NCI-H526 treated with DMSO at 0.1 percent for 48 hours (cell line): Measurements from ENCODE around the gene TRIP6.

Source experiments
- DNase-seq: peaks from one replicate; lab custom pipeline; 2025; lab: John Stamatoyannopoulos, UW

The TRIP6 gene

DNA sequence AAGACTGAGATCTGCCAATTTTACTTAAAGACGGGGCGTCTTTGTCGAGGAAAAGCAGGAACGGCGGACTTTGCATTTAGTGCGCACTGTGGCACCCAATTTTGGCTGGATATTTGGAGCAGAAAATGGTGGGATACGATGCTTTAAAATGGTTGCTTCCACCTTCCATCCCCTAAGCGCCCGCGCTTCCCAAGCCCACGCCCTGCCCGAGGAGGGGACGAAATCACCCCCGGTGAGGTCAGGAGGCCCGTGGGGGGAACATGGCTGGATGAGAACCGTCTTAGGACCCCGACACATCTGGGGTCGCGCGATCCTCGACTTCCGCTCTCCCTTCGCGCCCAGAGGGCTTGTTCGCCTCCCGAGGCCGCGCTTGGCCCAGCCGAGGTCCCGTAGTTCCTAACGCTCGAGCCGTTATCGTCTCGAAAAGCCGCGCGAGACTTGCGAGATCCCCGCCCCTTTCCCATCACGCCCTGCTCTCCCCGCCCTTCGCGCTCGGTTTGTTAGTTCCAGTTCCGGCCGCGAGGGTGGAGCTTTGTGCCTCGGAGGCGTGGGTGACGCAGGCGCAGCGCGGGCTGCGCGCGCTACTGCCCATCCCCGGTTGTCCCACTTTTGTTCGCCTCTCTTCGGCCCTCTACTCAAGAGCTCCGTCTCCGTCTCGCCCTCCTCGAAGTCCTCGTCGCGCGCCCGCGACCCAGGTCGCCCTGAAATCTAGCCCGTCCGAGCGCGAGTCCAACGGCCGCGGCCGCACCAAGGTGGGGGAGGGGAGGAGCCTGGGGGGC lies 7.6 kb downstream of the TRIP6 start, which contains the start of gene SRRT:
Gene SRRT, plus strand, starts transcription at position 527 of the 779 bp plus-strand sequence. CDS start 488 bp downstream, outside the sequence.
- peak; percentile 96 for DNase-seq

DNA sequence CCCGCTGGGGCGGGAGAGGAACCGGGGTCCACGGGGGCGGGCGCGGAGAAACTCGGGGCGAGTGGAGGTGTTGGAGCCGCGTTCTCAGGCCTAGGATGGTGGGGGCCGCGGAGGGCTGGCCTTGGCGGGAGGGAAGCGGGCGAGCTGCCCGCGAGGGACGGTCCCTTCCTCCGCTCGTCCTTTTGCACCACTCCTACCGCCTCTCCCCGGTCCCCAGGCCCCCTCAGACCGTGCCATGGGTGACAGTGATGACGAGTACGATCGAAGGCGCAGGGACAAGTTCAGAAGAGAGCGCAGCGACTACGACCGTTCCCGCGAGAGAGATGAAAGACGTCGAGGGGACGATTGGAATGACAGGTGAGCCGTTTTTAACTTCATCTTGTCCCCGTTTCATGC lies 8.2 kb downstream of the TRIP6 start:
- no peak for DNase-seq

DNA sequence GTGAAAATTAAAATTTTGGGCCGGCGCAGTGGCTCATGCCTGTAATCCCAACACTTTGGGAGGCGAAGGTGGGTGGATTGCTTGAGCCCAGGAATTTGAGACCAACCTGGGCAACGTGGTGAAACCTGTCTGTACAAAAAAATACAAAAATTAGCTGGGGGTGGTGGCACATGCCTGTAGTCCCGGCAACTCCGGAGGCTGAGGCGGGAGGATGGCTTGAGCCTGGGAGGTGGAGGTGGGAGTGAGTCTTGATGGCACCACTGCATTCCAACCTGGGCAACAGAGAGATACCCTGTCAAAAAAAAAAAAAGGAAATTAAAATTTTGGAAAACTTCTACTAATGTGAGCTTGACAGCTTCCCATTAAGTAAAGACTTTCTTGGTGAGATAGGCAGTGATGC lies 10.8 kb downstream of the TRIP6 start:
- no peak for DNase-seq

DNA sequence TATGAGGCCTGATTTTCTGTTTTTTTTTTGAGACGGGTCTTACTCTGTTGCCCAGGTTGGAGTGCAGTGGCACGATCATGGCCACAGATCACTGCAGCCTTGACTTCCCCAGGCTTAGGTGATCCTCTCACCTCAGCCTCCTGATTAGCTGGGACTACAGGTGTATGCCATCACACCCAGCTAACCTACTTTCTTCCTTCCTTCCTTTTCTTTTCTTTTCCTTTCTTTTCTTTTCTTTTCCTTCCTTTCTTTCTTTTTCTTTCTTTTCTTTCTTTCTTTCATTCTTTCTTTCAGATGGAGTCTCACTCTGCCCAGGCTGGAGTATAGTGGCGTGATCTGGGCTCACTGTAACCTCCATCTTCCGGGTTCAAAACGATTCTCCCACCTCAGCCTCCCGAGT lies 11.5 kb downstream of the TRIP6 start:
- no peak for DNase-seq

DNA sequence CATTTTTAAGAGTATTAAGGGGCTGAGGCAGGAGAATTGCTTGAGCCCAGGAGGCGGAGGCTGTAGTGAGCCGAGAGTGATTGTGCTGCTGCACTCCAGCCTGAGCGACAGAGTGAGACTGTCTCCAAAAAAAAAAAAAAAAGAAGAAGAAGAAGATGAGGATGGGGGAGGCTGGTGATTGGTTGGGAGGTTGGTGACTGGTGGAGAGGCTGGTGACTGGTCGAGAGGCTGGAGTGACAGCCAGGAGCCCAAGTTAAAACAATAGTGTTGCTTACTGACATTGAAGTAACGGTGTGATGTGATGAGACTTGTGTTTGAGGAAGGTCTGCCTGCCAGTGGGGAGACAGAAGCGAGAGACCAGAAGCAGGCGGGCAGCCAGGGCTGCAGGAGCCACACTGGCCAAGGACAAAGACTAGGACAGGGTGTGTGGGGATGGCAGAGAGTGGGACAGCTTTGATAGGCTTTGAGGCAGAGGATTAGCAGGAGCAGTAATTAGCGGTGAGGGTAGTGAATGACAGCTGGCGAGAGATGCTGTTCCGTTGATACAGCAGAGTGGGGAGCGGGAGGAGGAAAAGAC lies 12.6 kb downstream of the TRIP6 start:
- DNase-seq: no peak

DNA sequence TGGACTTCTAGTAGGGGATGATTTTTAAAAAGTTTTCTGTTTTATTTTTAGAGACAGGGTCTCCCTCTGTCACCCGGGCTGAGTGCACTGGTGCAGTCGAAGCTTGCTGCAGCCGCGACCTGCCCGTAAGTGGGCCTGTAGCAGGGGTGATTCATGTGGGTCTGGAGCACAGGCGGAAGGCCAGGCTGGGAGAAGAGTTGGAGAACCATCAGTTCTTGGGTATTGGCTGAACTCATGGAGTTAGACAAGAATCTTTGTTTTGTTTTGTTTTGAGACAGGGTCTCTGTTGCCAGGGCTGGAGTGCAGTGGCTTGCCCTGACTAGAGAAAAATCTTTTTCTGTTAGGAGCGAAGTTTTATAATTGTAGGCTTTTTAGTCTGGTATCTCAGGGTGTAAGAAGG lies 13.5 kb downstream of the TRIP6 start:
- no peak for DNase-seq

DNA sequence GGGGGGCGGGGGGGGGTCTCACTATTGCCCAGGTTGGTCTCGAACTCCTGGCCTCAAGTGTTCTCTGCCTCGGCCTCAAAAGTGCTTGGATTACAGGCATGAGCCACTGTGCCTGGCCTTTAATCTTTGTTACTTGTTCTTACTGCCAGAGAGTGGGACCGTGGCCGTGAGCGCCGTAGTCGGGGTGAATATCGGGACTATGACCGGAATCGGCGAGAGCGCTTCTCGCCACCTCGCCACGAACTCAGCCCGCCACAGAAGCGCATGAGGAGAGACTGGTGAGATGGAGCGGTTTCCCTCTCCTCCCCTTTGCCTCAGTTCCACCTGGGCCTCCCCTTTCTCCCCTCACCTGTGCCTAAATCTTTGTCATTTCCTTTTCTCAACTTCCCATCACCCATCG lies 13.9 kb downstream of the TRIP6 start:
- DNase-seq: no peak

DNA sequence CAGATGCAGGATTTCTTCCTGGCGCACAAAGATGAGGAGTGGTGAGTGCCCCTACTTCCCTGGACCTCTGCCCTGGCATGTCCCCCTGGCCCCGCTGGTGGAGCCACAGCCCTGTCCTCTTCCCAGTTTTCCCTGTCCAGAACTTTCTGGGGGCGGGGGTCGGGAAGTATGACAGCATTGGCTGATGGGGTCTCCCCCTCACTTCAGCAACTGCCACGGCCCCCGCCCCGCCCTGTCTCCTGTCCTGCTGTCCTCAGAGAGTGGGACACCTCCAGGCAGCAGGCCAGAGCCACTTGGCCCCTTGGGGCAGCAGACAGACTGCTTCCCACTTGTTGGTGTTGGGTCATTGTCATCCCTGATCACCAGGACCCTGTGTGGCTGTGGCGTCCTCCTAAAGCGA lies 15.0 kb downstream of the TRIP6 start:
- DNase-seq: no peak

DNA sequence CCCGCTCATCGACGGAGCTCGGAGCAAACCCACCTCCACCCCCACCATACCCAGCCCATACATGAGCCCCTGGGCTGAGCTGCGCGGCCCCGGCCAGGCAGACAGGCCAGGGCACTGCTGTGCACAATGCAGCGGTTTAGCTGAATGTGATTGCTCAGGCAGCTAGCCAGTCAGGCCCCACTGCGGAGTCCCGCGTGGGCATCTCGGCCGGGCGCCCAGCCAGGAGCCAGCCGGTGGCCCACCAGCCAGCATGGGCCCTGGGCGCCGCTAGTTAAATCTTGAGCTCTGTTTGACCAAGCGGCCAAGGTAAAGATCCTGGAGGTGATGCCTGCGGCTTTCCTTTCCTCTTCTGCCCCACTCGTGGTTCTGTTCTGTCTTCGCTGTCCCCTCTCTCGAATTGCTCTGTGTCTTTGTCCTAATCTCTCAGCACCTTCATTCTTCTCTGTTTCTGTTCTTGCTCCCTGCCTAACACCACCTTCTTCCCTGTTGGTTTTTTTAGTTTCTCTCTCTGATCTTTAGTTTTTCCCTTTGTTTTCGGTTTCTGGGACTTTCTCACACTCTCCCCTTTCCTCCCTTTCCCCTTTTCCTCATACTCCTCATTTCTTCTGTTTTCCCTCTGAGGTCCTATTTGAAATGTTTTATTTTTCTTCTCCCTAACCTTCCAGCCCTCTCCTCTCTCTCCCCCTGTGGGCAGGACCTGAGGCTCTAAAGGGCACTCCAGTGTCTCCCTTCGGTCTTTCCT lies 15.8 kb downstream of the TRIP6 start:
- DNase-seq: no peak

DNA sequence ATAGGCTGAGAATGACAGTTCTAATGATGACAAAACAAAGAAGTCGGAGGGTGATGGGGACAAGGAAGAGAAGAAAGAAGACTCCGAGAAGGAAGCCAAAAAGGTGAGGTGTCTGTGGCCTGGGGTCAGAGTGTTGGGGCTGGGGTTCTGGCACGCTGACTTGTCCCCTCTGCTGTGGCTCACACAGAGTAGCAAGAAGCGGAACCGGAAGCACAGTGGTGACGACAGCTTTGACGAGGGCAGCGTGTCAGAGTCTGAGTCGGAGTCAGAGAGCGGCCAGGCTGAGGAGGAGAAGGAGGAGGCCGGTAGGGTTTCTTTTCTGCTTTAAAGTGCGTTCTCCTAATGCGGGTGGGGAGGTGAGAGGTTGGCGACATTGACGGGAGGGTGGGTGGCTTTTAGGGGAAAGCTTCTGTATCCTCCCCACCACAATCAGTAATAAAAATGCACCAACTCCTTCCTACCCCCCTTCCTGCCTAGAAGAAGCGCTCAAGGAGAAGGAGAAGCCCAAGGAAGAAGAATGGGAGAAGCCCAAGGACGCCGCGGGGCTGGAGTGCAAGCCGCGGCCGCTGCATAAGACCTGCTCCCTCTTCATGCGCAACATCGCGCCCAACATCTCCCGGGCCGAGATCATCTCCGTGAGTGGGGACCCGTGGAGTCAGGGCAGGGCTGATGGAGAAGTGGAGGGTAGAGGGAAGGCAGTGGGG lies 17.7 kb downstream of the TRIP6 start:
- DNase-seq: no peak

DNA sequence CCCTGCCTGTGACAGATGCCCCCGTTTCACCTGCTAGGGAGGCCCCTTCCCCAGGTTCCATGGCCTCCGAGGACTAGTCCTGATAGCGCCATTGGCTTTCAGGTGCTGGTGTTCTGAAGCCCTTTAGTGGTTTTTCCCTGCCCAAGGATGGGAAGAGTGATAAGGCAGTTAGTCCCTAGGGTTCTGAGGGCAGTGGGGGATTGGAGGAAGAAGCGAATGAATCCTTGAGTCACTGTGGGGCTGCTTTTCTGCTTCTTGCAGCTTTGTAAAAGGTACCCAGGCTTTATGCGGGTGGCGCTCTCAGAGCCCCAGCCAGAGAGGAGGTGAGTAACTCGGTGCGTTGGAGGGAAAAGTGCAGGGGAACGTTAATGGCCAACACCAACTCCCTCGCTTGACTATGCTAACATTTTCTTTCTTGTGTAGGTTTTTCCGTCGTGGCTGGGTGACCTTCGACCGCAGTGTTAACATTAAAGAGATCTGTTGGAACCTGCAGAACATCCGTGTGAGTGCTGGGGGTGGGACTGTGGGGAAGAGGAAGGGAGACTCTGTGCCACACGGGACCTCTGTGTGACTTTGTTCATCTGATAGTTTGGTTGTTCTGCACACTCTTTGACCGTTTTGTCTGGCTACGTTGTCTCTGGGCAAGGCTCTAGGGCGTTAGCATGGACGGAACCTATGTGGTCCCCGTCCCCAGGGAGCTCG lies 18.4 kb downstream of the TRIP6 start:
- no peak for DNase-seq

DNA sequence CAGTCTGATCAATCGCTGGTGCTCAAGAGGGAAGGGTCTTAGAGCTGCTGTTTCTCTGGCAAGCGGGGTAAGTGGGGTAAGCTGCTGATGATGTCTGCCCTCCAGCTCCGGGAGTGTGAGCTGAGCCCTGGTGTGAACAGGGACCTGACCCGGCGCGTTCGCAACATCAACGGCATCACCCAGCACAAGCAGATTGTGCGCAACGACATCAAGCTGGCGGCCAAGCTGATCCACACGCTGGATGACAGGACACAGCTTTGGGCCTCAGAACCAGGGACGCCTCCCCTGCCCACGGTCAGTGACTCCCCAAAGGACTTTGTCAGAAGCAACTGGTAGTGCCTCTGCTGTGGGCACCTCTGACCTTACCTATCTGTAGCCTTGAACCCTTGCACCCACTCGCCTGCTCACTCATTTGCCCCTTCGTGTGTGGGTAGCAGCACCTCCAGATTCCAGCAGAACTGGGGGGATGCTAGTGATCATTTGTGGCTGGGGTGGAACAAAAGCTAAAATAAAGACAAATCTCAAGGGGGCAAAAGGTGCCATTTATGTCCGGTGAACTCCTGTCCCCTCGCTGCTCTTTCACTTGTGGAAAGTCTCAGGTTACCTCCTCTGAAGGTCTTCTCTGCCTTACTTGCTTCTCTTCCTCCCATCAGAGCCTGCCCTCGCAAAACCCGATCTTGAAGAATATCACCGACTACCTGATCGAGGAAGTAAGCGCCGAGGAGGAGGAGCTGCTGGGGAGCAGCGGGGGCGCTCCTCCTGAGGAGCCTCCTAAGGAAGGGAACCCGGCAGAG lies 19.2 kb downstream of the TRIP6 start:
- DNase-seq: no peak

DNA sequence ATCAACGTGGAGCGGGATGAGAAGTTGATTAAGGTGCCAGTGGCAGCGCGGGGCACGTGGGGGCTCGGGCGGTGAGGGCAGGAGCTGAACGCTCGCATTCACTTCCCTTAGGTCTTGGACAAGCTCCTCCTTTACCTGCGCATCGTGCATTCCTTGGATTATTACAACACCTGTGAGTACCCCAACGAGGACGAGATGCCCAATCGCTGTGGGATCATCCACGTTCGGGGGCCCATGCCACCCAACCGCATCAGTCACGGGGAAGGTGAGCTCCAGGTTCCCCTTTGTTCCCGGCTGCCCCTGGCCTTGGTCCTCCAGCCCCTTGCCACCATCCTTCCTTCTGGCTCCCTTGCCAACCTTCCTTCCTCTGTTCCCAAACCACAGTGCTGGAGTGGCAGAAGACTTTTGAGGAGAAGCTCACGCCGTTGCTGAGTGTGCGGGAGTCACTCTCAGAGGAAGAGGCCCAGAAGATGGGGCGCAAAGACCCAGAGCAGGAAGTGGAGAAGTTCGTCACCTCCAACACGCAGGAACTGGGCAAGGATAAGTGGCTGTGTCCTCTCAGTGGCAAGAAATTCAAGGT lies 19.8 kb downstream of the TRIP6 start:
- DNase-seq: no peak

DNA sequence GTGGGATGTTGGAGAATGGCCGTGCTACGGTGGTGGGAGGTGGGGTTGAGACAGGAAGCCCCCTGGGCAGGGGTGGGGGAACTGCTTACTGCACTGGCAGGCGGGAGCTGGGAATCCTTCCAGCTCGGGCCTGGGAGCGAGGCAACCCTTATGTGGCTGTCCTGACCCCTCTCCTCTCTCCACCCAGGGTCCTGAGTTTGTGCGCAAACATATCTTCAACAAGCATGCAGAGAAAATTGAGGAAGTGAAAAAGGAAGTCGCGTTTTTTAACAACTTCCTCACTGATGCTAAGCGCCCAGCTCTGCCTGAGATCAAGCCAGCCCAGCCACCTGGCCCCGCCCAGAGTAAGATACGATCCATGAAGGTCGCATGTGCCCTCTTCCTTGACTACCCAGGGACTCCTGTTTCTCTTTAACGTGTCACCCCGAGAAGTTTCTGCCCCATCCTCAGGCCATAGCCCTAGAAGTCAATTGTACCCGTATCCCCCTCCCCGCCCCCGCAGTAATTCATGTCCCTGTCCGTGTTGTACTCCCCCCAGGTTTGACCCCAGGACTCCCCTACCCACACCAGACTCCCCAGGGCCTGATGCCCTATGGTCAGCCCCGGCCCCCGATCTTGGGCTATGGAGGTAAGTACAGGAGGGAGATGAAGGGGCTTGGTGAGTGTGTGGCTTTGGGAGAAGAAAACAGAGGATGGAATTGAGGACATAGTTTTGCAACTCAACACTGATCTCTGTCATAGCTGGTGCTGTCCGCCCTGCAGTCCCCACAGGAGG lies 20.5 kb downstream of the TRIP6 start:
- DNase-seq: no peak

DNA sequence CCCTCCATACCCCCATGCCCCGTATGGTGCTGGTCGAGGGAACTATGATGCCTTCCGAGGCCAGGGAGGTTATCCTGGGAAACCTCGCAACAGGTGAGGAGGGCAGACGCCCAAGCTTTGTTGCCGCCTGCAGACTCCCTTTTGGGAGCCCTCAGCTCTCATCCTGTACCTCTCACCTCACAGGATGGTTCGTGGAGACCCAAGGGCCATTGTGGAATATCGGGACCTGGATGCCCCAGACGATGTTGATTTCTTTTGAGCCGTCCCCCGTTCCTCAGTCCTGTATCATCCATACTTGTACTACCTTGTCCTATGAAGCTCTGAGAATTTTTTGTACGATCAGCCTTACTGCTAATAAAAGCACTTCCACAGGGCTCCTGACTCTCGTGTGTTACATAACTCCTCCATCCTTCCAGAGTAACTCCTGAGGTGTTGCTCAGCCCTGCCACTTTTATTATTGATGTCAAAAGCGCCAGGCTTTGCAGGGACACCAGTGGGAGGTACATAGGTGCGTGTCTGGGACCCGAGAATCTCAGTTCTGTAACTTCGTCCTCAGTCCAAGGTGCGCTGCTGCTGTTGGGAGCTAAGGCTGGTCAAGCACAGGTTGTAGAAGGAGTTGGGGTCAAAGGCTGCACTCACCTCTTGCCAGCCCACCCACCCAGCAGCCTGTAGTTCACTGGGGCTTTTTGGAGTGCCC lies 21.3 kb downstream of the TRIP6 start:
- DNase-seq: no peak

DNA sequence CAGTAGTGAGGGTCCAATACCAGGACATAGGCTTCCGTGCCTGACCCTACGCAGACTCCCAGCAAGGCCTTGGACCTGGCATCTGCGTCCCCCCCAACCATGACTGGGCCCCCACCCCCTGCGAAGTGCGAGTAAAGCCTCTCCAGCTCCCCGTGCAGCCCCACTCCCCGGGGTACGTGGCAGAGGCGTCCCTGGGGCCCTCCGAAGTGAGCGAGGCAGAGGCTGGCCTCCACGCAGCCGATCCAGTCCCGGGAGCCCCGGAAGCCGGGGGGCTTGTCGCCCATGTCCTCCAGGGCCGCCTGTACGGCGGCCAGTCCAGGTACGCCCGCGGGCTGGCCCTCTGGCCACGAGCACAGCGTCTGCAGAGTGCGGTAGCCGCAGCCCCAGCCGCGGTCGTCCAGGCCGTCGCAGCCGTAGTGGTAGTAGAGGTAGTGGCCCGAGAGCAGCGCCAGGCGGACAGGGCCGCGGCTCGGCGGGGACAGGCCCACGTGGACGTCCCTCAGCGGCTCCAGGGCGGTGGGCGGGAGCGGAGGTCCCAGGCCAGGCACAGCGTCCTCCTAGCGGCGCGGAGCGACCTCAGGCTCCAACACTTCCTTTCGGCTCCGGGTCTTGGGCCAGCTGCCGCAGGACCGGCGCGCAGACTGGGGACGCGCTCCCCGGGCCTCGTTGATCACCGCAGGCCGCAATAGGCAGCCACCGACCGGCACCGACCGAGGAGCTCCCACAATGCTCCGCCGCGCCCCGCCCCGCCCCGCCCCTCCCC lies 22.0 kb downstream of the TRIP6 start, which contains the start of gene UFSP1:
Gene UFSP1, minus strand, starts transcription at position 728 of the 763 bp plus-strand sequence. Its CDS starts 444 bp downstream, at position 284.
- peak; percentile 73 for DNase-seq

DNA sequence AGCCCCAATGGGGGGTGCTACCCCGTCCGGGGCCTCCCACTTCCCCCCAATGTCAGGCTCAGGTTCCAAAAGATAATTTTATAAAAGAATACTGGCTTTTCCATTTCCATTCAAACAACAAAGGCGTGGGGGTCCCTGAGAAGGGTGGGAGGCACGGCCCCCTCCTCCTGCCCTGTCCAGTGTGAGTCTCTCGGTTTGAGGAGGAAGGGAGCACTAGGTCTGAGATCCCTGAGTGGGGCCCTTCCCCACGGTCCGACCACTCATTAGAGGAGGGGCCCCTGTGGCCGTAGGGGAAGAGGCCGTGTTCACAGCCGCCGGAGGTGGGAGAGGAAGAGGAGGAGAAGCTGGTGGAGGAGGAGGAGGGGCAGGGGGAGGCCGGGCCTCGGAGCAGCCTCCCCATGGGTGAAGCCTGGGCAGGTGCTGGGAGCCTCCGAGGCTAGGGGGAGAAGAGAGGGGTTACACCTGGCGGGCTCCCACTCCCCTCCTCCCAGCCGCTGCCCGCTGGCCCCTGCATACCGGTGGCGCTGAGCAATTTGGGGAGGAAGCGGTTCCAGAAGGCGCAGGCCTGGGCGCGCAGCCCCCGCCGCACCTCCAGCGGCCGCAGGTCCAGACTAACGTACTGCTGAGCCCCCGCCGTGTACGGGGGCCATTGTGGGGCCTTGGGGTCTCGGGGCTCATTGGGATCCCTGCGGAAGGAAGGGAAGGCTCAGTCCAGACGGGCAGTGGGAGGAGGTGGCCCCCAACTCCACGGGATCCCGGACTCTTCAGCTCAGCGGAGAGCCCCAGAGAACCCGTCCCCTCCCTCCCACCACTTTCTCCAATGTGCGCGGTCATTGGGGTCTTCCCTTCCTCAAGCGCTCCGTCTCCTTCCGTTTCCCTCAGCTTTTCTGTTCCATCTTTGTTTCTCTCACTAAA lies 23.7 kb downstream of the TRIP6 start:
- no peak for DNase-seq
